GM19023 (cell line): ENCODE data around the gene B3GAT3.
"Not testable (repeated sequence)": the region's sequence is repeated elsewhere in the genome, so short reads cannot be mapped to it uniquely, and the experiment has no call there.

ENCODE experiments used
- ATAC-seq: cut with Tn5 transposase; IDR thresholded peaks from one replicate; pipeline ENCODE4 v1.9.1; 2021; ENCODE audit warnings: mild to moderate bottlenecking, moderate library complexity; ENCODE audit not compliant: unreplicated experiment

Gene B3GAT3

DNA sequence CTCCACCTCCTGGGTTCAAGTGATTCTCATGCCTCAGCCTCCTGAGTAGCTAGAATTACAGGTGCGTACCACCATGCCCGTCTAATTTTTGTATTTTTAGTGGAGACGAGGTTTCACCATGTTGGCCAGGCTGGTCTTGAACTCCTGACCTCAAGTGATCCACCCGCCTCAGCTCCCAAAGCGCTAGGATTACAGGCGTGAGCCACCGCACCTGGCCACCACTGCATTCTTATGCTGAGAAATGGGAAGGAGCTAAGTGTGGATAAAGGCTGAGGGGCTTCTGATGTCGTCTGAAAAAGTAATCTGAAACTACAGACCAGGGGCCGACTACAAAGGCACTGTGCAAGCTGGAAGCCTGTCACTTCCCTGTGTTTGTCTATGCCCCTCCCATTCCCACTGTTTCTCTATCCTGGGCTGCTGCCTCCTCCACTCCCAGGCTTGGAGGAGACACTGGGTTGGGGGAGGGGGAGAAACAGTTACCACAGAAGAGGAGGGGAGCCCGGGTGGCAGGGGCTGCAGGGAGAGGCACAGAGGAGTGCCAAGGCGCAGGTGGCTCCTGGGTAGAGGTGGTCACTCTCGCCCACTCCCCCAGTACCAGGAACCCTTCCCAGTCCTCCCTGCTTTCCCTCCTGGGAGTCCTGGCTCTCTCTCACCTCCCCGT lies 17.2 kb downstream of the B3GAT3 start:
- no peak for ATAC-seq

DNA sequence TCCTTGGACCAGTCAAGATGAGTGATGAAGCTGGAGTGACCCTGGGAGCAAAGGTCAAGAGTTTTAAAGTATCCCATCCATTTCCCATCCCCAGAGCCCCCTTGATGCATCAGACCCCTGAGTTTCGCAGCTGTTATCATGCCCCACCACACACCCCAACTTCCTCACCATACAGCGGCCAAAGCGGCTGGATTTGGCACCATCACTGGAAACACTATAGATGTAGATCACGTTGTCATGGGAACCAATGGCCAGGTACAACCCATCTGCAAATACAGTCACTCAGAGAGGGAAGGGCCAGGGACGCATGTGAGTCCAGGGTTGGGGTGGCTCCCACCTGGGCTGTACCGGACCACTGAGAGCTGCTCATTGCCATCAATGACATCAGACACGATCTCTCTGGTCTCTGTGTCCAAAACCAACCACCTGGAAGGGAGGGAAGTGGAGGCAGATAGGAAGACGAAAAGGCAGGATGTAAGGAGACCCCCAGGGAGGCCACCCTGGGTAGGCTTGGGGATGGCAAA lies 17.9 kb downstream of the B3GAT3 start:
- ATAC-seq: no peak

- ATAC-seq: no peak
Measured at GRCh38 chr11:62603072-62603408, 18.7 kb downstream of the B3GAT3 start.

GRCh38 chr11:62602141-62603071 lies 19.4 kb downstream of the B3GAT3 start:
- no peak for ATAC-seq

- peak; percentile 75 for ATAC-seq
Measured at GRCh38 chr11:62601372-62602140, 20.2 kb downstream of the B3GAT3 start, which contains the start of gene MTA2. Gene MTA2, minus strand, starts transcription at chr11:62601865. Its CDS starts 415 bp downstream, at chr11:62601450.

- peak; percentile 12 for ATAC-seq
Measured at GRCh38 chr11:62601122-62601371, 20.7 kb downstream of the B3GAT3 start.

DNA sequence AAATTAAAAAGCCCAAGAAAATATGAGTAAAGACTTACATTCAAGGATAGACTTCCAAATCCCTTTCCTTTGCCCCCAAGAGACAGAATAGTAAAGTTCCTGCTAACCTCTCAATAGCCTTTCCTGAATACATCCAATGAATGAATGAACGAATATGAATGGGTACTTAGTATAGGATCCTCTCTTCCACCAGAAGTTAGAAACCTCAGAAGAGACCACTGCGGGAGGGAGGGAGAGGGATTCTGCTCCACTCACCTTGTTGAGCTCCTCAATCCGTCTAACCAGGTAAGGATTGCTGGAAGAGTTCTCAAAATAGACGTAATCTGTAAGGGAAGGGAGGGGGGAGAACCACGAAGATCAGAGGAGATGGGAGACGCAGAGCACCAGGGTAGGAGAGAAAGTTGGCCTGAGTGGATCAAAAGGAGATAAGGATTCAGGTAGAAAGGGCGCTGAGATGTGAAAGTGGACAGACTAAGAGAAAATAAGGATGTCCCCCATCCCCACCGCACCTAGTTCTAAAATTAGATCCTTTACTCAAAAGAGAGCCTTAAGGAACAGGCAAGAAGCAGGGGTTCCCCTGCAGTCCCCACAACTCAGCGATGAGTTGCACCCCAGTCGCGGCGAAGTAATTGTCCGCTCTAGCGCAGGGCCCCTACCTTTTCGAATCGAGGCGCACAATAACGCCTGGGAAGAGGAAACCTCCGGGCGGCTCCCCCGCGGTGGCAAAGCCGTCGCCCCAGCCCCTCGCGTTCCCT lies 21.2 kb downstream of the B3GAT3 start:
- no peak for ATAC-seq

- no peak for ATAC-seq
Measured at GRCh38 chr11:62599901-62600300, 21.9 kb downstream of the B3GAT3 start.

DNA sequence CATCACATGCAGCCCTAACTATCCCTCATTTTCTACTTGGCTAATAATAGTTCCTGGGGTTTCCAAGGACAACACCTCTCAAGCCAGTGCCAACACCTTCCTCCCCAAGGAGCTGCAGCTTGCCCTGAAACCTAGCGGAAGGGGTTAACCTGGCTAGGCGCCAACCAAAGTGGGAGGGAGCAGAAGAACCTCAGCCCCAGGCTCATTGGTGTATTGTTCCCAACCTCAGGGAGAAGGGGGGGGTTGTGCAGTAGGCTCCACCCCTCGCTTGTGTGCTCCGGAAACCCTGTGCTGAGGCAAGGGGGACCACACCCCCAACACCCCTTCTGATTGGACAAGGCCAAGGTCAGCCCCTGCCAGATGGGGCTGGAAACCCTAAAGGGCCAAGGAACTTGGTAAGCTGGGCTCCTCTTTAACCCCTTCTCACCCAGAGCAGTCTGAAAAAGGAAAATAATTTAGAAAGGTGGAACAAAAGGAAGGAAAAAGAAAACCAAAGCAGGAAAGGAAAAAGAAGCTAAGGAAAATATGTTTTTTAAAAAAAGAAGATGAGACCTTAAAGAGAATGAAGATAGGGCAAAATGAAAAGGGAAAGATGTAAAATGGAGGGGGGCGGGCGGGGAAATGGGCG lies 22.6 kb downstream of the B3GAT3 start:
- ATAC-seq: peak; percentile 42

GRCh38 chr11:62595124-62595523 lies 26.7 kb downstream of the B3GAT3 start:
- ATAC-seq: no peak

- no peak for ATAC-seq
Measured at GRCh38 chr11:62593434-62594044, 28.2 kb downstream of the B3GAT3 start.

DNA sequence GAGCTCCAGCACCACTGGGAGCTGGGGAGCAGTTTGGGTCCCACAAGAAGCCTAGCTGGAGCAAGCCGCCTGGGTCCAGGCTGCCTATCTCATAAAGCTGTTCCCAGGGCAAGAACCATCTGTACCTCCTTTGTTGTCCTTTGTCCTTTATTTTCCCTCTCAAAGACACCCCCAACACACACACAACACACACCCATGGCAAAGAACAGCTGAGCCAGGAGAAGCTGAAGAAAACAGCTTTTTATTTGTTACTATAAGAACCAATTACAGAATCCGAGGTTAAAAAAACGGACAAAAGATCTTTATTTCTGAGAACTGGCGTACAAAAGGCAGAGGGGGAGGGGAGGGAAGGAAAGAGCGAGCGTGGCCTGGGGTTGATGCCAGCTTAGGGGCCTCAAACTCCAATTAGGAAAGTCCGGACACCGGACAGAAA lies 28.8 kb downstream of the B3GAT3 start:
- ATAC-seq: no peak

DNA sequence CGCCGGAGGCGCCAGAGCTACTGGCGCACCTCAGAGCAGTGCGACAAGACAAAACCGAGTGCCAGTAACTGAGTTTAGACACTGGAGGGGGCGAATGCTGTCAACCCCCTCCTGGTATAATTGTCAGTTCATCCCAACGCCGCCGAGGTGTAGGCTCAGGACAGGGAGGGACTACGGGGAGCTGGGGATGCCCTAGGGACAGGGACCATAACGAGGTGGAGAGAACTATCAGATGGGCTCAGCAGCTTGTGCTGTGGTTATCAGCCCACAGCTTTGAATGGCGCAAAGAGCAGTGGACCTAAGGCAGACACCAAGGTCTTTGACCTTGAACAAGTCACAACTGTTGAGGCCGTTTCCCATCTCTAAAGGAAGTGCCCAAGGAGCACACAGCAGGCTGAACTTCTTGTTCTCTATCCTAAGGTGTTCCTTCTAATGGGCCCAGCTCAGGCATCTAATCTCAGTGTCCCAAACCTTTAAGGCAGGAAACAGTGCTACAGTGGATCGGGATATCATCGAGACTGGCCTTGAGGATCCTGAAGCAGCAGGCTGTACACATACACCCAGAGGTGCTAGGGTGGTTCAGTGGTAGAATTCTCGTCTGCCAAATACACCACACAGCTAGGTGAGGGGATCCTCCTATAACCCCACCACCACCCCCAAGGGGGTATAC lies 29.5 kb downstream of the B3GAT3 start:
- no peak for ATAC-seq

- peak; percentile 95 for ATAC-seq
Measured at GRCh38 chr11:62591448-62592145, 30.2 kb downstream of the B3GAT3 start, which contains the start of gene TUT1. Gene TUT1, minus strand, starts transcription at chr11:62591523. Its CDS starts 38 bp downstream, at chr11:62591485.

GRCh38 chr11:62588966-62589637 lies 32.7 kb downstream of the B3GAT3 start:
- no peak for ATAC-seq

GRCh38 chr11:62585356-62585755 lies 36.4 kb downstream of the B3GAT3 start:
- ATAC-seq: not testable (repeated sequence)

DNA sequence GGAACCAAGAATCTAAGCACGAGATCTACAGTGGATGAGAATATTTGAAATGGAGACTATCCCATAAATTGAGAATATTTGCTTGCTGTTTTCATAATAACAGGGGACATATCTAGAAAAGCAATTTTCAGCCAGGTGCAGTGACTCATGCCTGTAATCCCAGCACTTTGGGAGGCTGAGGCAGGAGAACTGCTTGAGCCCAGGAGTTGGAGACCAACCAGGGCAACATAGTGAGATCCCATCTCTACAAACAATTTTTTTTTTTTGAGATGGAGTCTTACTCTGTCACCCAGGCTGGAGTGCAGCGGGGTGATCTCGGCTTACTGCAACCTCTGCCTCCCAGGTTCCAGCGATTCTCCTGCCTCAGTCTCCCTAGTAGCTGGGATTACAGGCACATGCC lies 40.1 kb downstream of the B3GAT3 start:
- ATAC-seq: not testable (repeated sequence)
